Lower lobe of right lung (tissue), 2 donors: ENCODE measurements around the gene PLA2R1. TPM values are rescaled to one million over a fixed set of nuclear protein-coding genes. Genes with fewer than 3 reads are reported as not detected.

Source experiments
- ATAC-seq, 2 donors: fragments of 200-7000 bp; cut with Tn5 transposase; one replicate each; pipeline ENCODE4 v1.9.1; 2020 to 2022; ENCODE audit warnings: mild to moderate bottlenecking in 2 of 2, moderate library complexity in 2 of 2
- DNase-seq: peaks from one replicate; pipeline ENCODE4 v3.0.0-alpha.2; 2020
- H3K27ac ChIP-seq: fragments of 200-600 bp; one replicate; pipeline ENCODE4 v1.8.0; 2022
- H3K27me3 ChIP-seq: fragments of 200-600 bp; one replicate; pipeline ENCODE4 v1.8.0; 2022; ENCODE audit warnings: low read depth
- H3K36me3 ChIP-seq: fragments of 200-600 bp; one replicate; pipeline ENCODE4 v1.8.0; 2022; ENCODE audit warnings: mild to moderate bottlenecking
- H3K4me1 ChIP-seq: fragments of 200-600 bp; one replicate; pipeline ENCODE4 v1.8.0; 2022
- H3K4me3 ChIP-seq: fragments of 200-600 bp; one replicate; pipeline ENCODE4 v1.8.0; 2022; ENCODE audit warnings: mild to moderate bottlenecking
- H3K9me3 ChIP-seq: fragments of 200-600 bp; one replicate; pipeline ENCODE4 v1.8.0; 2022
- CTCF ChIP-seq: fragments of 200-600 bp; IDR thresholded peaks from one replicate; pipeline ENCODE4 v1.8.0; 2022; ENCODE audit warnings: antibody characterized with exemption, mild to moderate bottlenecking
- intact Hi-C: fragments of 100-400 bp; cut with DNase I; formaldehyde crosslinking; loops from one replicate; pipeline ENCODE4 v1.11.0; 2022
- total RNA-seq: library from RNA; stranded (reverse); fragmentation: NEBNext Ultra II Directional; extraction: Animal tissue kit (Norgen Biotek cat#: 25700); gene quantifications from one replicate; pipeline ENCODE4 v1.2.1, GENCODE V29; 2021
- donor health status: DM: no; HTN: yes; CAD: no; lungs with severe emphysema.

The PLA2R1 gene
- total RNA-seq, 1 donor from 2014 or later: 5.6 TPM

GRCh38 chr2:159959136-159959535 lies 103.3 kb downstream of the PLA2R1 start:
- no peak overlapping the region for H3K27ac ChIP-seq
- TF ChIP-seq CTCF: no peak
- no peak for ATAC-seq

GRCh38 chr2:159953136-159953823 lies 109.1 kb downstream of the PLA2R1 start:
- DNase-seq (no peak), ATAC-seq (no peak)
- TF ChIP-seq CTCF: no peak
- Histone ChIP-seq H3K4me1 (no peaks in the 10 kb centered on the region), H3K27me3 (no peaks in the 10 kb centered on the region), H3K27ac (no peak overlapping the region), H3K36me3 (no peaks in the 10 kb centered on the region), H3K4me3 (no peak overlapping the region), H3K9me3 (no peaks in the 10 kb centered on the region)
- intact Hi-C loops: no loop called here

More at GRCh38 chr2:159959136-159959535, 103.3 kb downstream of the PLA2R1 start:
- H3K9me3 ChIP-seq: no peaks in the 10 kb centered on the region
- no peak for DNase-seq
- no peaks in the 10 kb centered on the region for H3K4me1 ChIP-seq
- no peaks in the 10 kb centered on the region for H3K27me3 ChIP-seq
- H3K36me3 ChIP-seq: no peaks in the 10 kb centered on the region
- intact Hi-C loops: no loop called here
- no peak overlapping the region for H3K4me3 ChIP-seq

GRCh38 chr2:159946326-159946999 lies 116.0 kb downstream of the PLA2R1 start:
- no peaks in the 10 kb centered on the region for H3K9me3 ChIP-seq
- no peak for ATAC-seq
- H3K27ac ChIP-seq: no peak overlapping the region
- TF ChIP-seq CTCF: no peak
- no peak overlapping the region for H3K4me3 ChIP-seq
- no peak for DNase-seq
- intact Hi-C loops: no loop called here
- H3K27me3 ChIP-seq: no peaks in the 10 kb centered on the region
- H3K4me1 ChIP-seq: peaks cover 5% of the 10 kb centered on the region
- no peaks in the 10 kb centered on the region for H3K36me3 ChIP-seq

- H3K4me3 ChIP-seq: no peak overlapping the region
- no peak for ATAC-seq
- no peak for DNase-seq
- intact Hi-C loops: no loop called here
- no peak for TF ChIP-seq CTCF
- peaks cover 5% of the 10 kb centered on the region for H3K4me1 ChIP-seq
- no peaks in the 10 kb centered on the region for H3K27me3 ChIP-seq
- no peak overlapping the region for H3K27ac ChIP-seq
- no peaks in the 10 kb centered on the region for H3K9me3 ChIP-seq
- no peaks in the 10 kb centered on the region for H3K36me3 ChIP-seq
These were observed 117.5 kb downstream of the PLA2R1 start for GRCh38 chr2:159944874-159945273.

- ATAC-seq: no peak
- H3K9me3 ChIP-seq: no peaks in the 10 kb centered on the region
- no peaks in the 10 kb centered on the region for H3K27me3 ChIP-seq
- no peak for DNase-seq
- no peak overlapping the region for H3K4me3 ChIP-seq
- no peak for TF ChIP-seq CTCF
- peaks cover 5% of the 10 kb centered on the region for H3K4me1 ChIP-seq
- no peak overlapping the region for H3K27ac ChIP-seq
- intact Hi-C loops: no loop called here
- H3K36me3 ChIP-seq: no peaks in the 10 kb centered on the region
These were observed 120.3 kb downstream of the PLA2R1 start for GRCh38 chr2:159942146-159942545.
